Caco-2 (cell line): ENCODE data around the gene PGA3. TPM values are rescaled to one million over a fixed set of nuclear protein-coding genes. Genes with fewer than 3 reads are reported as not detected.

Experiments
- BruUV-seq: library from RNA; stranded (reverse); fragments of 400-500 nt; replicated peaks from 2 replicates; lab custom pipeline; 2021; lab: Mats Ljungman, UMichigan
- CTCF ChIA-PET: fragments of 300-600 bp; sonication (Branson Sonifier 250); formaldehyde crosslinking; loops from one replicate; lab custom pipeline; 2022; ENCODE audit warnings: antibody characterized with exemption; lab: Charles Lee
- POLR2A ChIA-PET: fragments of 300-600 bp; sonication (Branson Sonifier 250); formaldehyde crosslinking; loops from one replicate; lab custom pipeline; 2022; ENCODE audit warnings: antibody characterized with exemption; lab: Charles Lee
- DNase-seq, 2 experiments: peaks; one replicate each; pipeline versions ENCODE4 v3.0.0 to v3.0.0-alpha.2; 2020 to 2022
- H3K27me3 ChIP-seq: replicated peaks from 2 replicates; pipeline ENCODE4 v1.6.0; 2011; ENCODE audit warnings: low read length; ENCODE audit not compliant: control insufficient read depth, insufficient read depth
- H3K36me3 ChIP-seq: 2 replicates; pipeline ENCODE4 v1.5.1; 2011; ENCODE audit warnings: low read length; ENCODE audit not compliant: control insufficient read depth, insufficient read depth
- H3K4me1 ChIP-seq: fragments of 250-450 bp; sonication (Bioruptor Pico); 2 replicates; pipeline ENCODE4 v1.5.1; 2020; ENCODE audit warnings: mild to moderate bottlenecking
- H3K4me3 ChIP-seq: 2 replicates; pipeline ENCODE4 v1.5.1; 2011; ENCODE audit warnings: low read depth, mild to moderate bottlenecking, control low read depth, low read length
- H3K9me3 ChIP-seq: fragments of 250-450 bp; sonication (Bioruptor Pico); 2 replicates; pipeline ENCODE4 v1.5.1; 2020; ENCODE audit warnings: mild to moderate bottlenecking, moderate library complexity
- H3K27ac Mint-ChIP-seq: one replicate; pipeline ENCODE4 v1.8.0; 2022; ENCODE audit warnings: mixed read lengths; ENCODE audit not compliant: unreplicated experiment
- H3K27me3 Mint-ChIP-seq: one replicate; pipeline ENCODE4 v1.8.0; 2022; ENCODE audit warnings: mixed read lengths; ENCODE audit not compliant: insufficient read depth, unreplicated experiment
- H3K36me3 Mint-ChIP-seq: one replicate; pipeline ENCODE4 v1.8.0; 2022; ENCODE audit warnings: mild to moderate bottlenecking, mixed read lengths; ENCODE audit not compliant: insufficient read depth, unreplicated experiment
- H3K4me1 Mint-ChIP-seq: one replicate; pipeline ENCODE4 v1.8.0; 2022; ENCODE audit warnings: low read depth, mixed read lengths; ENCODE audit not compliant: unreplicated experiment
- H3K4me3 Mint-ChIP-seq: one replicate; pipeline ENCODE4 v1.8.0; 2022; ENCODE audit warnings: mild to moderate bottlenecking, moderate library complexity, mixed read lengths; ENCODE audit not compliant: unreplicated experiment
- H3K9me3 Mint-ChIP-seq: one replicate; pipeline ENCODE4 v1.8.0; 2022; ENCODE audit warnings: mixed read lengths; ENCODE audit not compliant: unreplicated experiment
- CTCF ChIP-seq, 2 experiments: fragments of 200-600 bp in 1 of 2; IDR thresholded peaks; 1 replicate in 1 of 2; 2 replicates in 1 of 2; pipeline versions ENCODE4 v1.5.1 to v1.8.0; 2011 to 2022; ENCODE audit warnings: antibody characterized with exemption in 1 of 2, control low read depth in 1 of 2, inconsistent platforms in 1 of 2, low read depth in 1 of 2, low read length in 1 of 2, mild to moderate bottlenecking in 1 of 2, moderate library complexity in 1 of 2; ENCODE audit not compliant: insufficient read depth in 1 of 2, severe bottlenecking in 1 of 2, unreplicated experiment in 1 of 2
- intact Hi-C: fragments of 100-400 bp; cut with micrococcal nuclease; formaldehyde crosslinking; loops from one replicate; pipeline ENCODE4 v1.10.0; 2022; ENCODE audit not compliant: unreplicated experiment
- total RNA-seq: library from RNA; stranded (reverse); gene quantifications from 2 replicates; pipeline ENCODE4 v1.2.3, GENCODE V29; 2022

The PGA3 gene
- total RNA-seq, 1 experiment from 2014 or later: not detected

DNA sequence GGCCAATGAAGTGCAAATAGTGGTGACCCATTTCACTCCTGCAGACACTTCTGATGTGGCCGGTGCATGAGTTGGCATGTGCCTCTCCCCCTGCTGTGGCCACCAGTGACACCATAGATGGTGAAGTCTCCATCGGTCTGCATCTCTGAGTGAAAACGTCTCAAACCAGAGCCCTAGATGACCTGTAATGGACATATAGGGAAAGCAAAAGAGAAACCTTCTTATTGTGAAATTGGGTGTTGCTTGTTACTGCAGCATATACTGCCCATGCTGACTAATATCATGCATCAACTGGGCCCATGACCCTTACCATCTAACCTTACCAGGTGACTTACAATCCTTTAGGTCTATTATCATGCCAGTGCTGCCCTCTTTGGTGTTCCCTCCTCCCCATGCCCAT lies 30.4 kb upstream of the PGA3 start:
- CTCF ChIA-PET: no interaction called here

DNA sequence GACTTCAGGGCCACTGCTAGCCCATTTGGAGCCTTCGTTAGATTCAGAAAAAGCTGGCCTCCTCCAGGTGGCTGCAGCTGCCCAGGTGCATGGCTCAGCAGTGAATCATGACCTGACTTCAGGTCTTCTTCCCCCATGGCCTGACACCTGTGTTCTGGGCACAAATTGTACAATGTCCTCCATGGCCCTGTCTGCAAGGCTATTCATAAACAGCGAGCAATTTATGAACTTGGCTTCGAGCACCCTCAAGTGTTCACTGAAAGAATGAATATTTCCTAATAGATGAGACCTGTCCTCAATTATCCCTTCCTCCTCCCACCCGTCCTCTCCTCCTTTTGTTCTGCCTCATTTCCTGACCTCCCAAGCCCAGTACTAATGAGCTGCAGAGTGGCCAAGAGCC lies 29.9 kb upstream of the PGA3 start:
- ChIA-PET CTCF (interaction anchor here (0.6 kb wide), 1 partner anchor 32 kb away, joined by 4 read pairs; no protein-coding TSS in a partner anchor), POLR2A (no interaction called here)
- Mint-ChIP-seq H3K27me3 (no peaks in the 10 kb centered on the region), H3K9me3 (peaks cover 13% of the 10 kb centered on the region), H3K4me3 (no peak overlapping the region), H3K27ac (no peak overlapping the region), H3K4me1 (peaks cover 7% of the 10 kb centered on the region), H3K36me3 (no peaks in the 10 kb centered on the region)
- intact Hi-C loops: loop anchor here (1.0 to 5.0 kb wide), 3 partner anchors 44 to 396 kb away; no protein-coding TSS in a partner anchor
- H3K27me3 ChIP-seq: no peaks in the 10 kb centered on the region
- H3K9me3 ChIP-seq: peaks cover 4% of the 10 kb centered on the region; the same call in 1 of the 2 replicates
- TF ChIP-seq CTCF (IDR thresholded peaks at IDR 0.05; ENCODE audit: insufficient read depth in 1 of 2, low read depth in 1 of 2, low read length in 1 of 2, severe bottlenecking in 1 of 2, unreplicated experiment in 1 of 2): peak; percentile 25 to 40
- H3K36me3 ChIP-seq: no peaks in the 10 kb centered on the region
- peak; percentile 43 to 46 for DNase-seq
- no peak overlapping the region for H3K4me3 ChIP-seq
- BruUV-seq: no TSS peak
- H3K4me1 ChIP-seq: peaks cover 8% of the 10 kb centered on the region; the same call in 1 of the 2 replicates

More for the DNA sequence above, 30.4 kb upstream of the PGA3 start:
- intact Hi-C loops: loop anchor here (1.0 to 5.0 kb wide), 3 partner anchors 44 to 396 kb away; no protein-coding TSS in a partner anchor
- H3K9me3 ChIP-seq: peaks cover 4% of the 10 kb centered on the region; the same call in 1 of the 2 replicates
- Mint-ChIP-seq H3K36me3 (no peaks in the 10 kb centered on the region), H3K27me3 (no peaks in the 10 kb centered on the region), H3K4me1 (peaks cover 7% of the 10 kb centered on the region), H3K9me3 (peaks cover 13% of the 10 kb centered on the region), H3K4me3 (no peak overlapping the region), H3K27ac (no peak overlapping the region)
- POLR2A ChIA-PET: no interaction called here
- no TSS peak for BruUV-seq
- peaks cover 8% of the 10 kb centered on the region; the same call in 1 of the 2 replicates for H3K4me1 ChIP-seq
- no peak for TF ChIP-seq CTCF (IDR thresholded peaks at IDR 0.05; ENCODE audit: insufficient read depth in 1 of 2, low read depth in 1 of 2, low read length in 1 of 2, severe bottlenecking in 1 of 2, unreplicated experiment in 1 of 2)
- no peaks in the 10 kb centered on the region for H3K36me3 ChIP-seq
- no peak for DNase-seq
- H3K27me3 ChIP-seq: no peaks in the 10 kb centered on the region
- no peak overlapping the region for H3K4me3 ChIP-seq

GRCh38 chr11:61174273-61174672 lies 29.0 kb upstream of the PGA3 start:
- peak in 1 of 2 experiments; percentile 31 for DNase-seq
- Histone ChIP-seq H3K36me3 (no peaks in the 10 kb centered on the region), H3K9me3 (peaks cover 4% of the 10 kb centered on the region; the same call in 1 of the 2 replicates), H3K4me1 (peaks cover 8% of the 10 kb centered on the region; the same call in 1 of the 2 replicates), H3K4me3 (no peak overlapping the region), H3K27me3 (no peaks in the 10 kb centered on the region)
- Mint-ChIP-seq H3K27me3 (no peaks in the 10 kb centered on the region), H3K36me3 (no peaks in the 10 kb centered on the region), H3K4me3 (no peak overlapping the region), H3K4me1 (peaks cover 7% of the 10 kb centered on the region), H3K27ac (no peak overlapping the region), H3K9me3 (peaks cover 13% of the 10 kb centered on the region)
- intact Hi-C loops: loop anchor here (5.0 kb wide), 1 partner anchor 397 kb away; no protein-coding TSS in a partner anchor
- TF ChIP-seq CTCF (IDR thresholded peaks at IDR 0.05; ENCODE audit: insufficient read depth in 1 of 2, low read depth in 1 of 2, low read length in 1 of 2, severe bottlenecking in 1 of 2, unreplicated experiment in 1 of 2): no peak
- BruUV-seq: no TSS peak
- CTCF ChIA-PET: no interaction called here
- POLR2A ChIA-PET: no interaction called here
